ENCODE data around the gene LATS1. TPM values are rescaled to one million over a fixed set of nuclear protein-coding genes. Genes with fewer than 3 reads are reported as not detected.

Gene LATS1
- total and polyA plus RNA-seq, 10 of the 15 experiments (the other 5 are each of a cell fraction or from before 2014, with no cell fraction given), result 2.1 to 15.6 (median 11.0) TPM

GRCh38 chr6:149728499-149729234 is 10.8 kb upstream of the LATS1 start (continued):
- TF ChIP-seq CHD2 (IDR thresholded peaks at IDR 0.05; ENCODE audit: borderline replicate concordance, low read depth, low read length), result no peak
- no peak for TF ChIP-seq RAD21 (IDR thresholded peaks at IDR 0.05; ENCODE audit: insufficient read depth, low read depth, low read length)
- TF ChIP-seq PRDM15 (CRISPR knock-in tag; IDR thresholded peaks at IDR 0.05), result no peak

- TF ChIP-seq ATF3 (IDR thresholded peaks at IDR 0.05; ENCODE audit: borderline replicate concordance, extremely low read depth, low read depth, low read length), result no peak
- no peak for TF ChIP-seq PBX3 (IDR thresholded peaks at IDR 0.05; ENCODE audit: insufficient replicate concordance, low read depth, low read length)
- Histone ChIP-seq H3K27ac (ENCODE audit: control insufficient read depth, insufficient read depth) (no peak overlapping the region), H4K20me1 (ENCODE audit: control insufficient read depth, insufficient read depth) (no peaks in the 10 kb centered on the region), H3K4me3 (no peak overlapping the region), H3K27me3 (replicated peaks in 1 of 2; ENCODE audit: control insufficient read depth in 2 of 2, insufficient read depth in 2 of 2, low read length in 1 of 2) (no peaks in the 10 kb centered on the region), H3K4me1 (ENCODE audit: control insufficient read depth, insufficient read depth, low read length) (no peaks in the 10 kb centered on the region), H3K36me3 (ENCODE audit: control insufficient read depth in 2 of 2, insufficient read depth in 2 of 2, low read length in 1 of 2) (peaks cover 7 to 9% of the 10 kb centered on the region in 2 experiments), H3K9me3 (replicated peaks; ENCODE audit: control insufficient read depth, insufficient read depth, low read length) (no peaks in the 10 kb centered on the region), H2AFZ (ENCODE audit: control insufficient read depth, low read depth, low read length) (no peak overlapping the region), H3K79me2 (ENCODE audit: control insufficient read depth, insufficient read depth, low read length) (no peaks in the 10 kb centered on the region), H3K9ac (ENCODE audit: control insufficient read depth, insufficient read depth, low read length) (no peak overlapping the region), H3K4me2 (ENCODE audit: control insufficient read depth, insufficient read depth) (no peak overlapping the region)
- RAD21 ChIA-PET (ENCODE audit: unreplicated experiment), result no interaction called here
- CTCF ChIA-PET, result no interaction called here
- DNase-seq (ENCODE audit: low read depth, low spot score) (no peak), FAIRE-seq (no peak), ATAC-seq (no peak)
- intact Hi-C loops (cut with micrococcal nuclease; ENCODE audit: unreplicated experiment), result loop anchor here (10.0 kb wide), 3 partner anchors 137 to 287 kb away; partner anchors contain the start of gene LRP11
- WGBS (ENCODE audit: insufficient coverage, insufficient replicate concordance, low lambda C conversion rate, missing lambda C conversion rate), result 80% methylated on average over 4 of the region's 4 CpGs
- POLR2A ChIA-PET, result no interaction called here
- no TSS peak for BruUV-seq (replicated peaks)
- in situ Hi-C loops (cut with MboI), result no loop called here
- SMC1A ChIA-PET (ENCODE audit: uncharacterized antibody, unreplicated experiment), result no interaction called here
These were observed 10.0 kb upstream of the LATS1 start for GRCh38 chr6:149727793-149728498.

Measured in GM12878 (cell line).